B cell (primary cell): ENCODE measurements around the gene MAPK1. TPM values are rescaled to one million over a fixed set of nuclear protein-coding genes. Genes with fewer than 3 reads are reported as not detected.

Experiments used
- ATAC-seq: fragments of 200-7000 bp; cut with Tn5 transposase; one replicate; pipeline ENCODE4 v1.10.0; 2021; ENCODE audit warnings: low read depth, mild to moderate bottlenecking, moderate number of reproducible peaks, moderate library complexity
- CTCF ChIA-PET: fragments of 350-600 bp; sonication (Branson Sonifier 250); formaldehyde crosslinking; loops from one replicate; lab custom pipeline; 2021; ENCODE audit warnings: antibody characterized with exemption, inconsistent platforms; lab: Charles Lee
- POLR2A ChIA-PET: fragments of 350-600 bp; sonication (Branson Sonifier 250); formaldehyde crosslinking; loops from one replicate; lab custom pipeline; 2021; ENCODE audit warnings: antibody characterized with exemption; lab: Charles Lee
- DNase-seq: peaks from one replicate; pipeline ENCODE4 v3.0.0; 2013
- H2AFZ ChIP-seq: 2 replicates; pipeline ENCODE4 v1.6.1; 2012; ENCODE audit warnings: mild to moderate bottlenecking, low read depth, low read length; ENCODE audit not compliant: insufficient read depth, poor library complexity, severe bottlenecking
- H3K27ac ChIP-seq, 2 donors: 1 replicate in 1 of 2; 2 replicates in 1 of 2; pipeline ENCODE4 v1.5.1; 2012 to 2013; ENCODE audit warnings: low read length in 2 of 2, mild to moderate bottlenecking in 2 of 2, moderate library complexity in 1 of 2
- H3K27me3 ChIP-seq, 4 experiments: fragments of 200-600 bp in 1 of 4; sonication (generic) in 1 of 4; replicated peaks in 1 of 4; 1 replicate in 2 of 4; 2 replicates in 2 of 4; pipeline versions ENCODE4 v1.6.1 to v1.7.0; 2013 to 2016; ENCODE audit warnings: low read length in 3 of 4, mild to moderate bottlenecking in 2 of 4, mixed read lengths in 1 of 4, moderate library complexity in 1 of 4; ENCODE audit not compliant: insufficient read depth in 4 of 4, control insufficient read depth in 3 of 4; ENCODE audit errors: control extremely low read depth in 1 of 4
- H3K36me3 ChIP-seq, 2 experiments: replicated peaks in 1 of 2; 1 replicate in 1 of 2; 2 replicates in 1 of 2; pipeline versions ENCODE4 v1.6.1 to v1.7.1; 2013; ENCODE audit warnings: low read length in 1 of 2; ENCODE audit not compliant: insufficient read depth in 2 of 2, control insufficient read depth in 1 of 2; ENCODE audit errors: control extremely low read depth in 1 of 2, extremely low read depth in 1 of 2
- H3K4me1 ChIP-seq, 2 donors: fragments of 200-600 bp in 1 of 2; sonication (generic) in 1 of 2; 1 replicate in 1 of 2; 2 replicates in 1 of 2; pipeline versions ENCODE4 v1.5.1 to v1.6.1; 2013 to 2017; ENCODE audit warnings: low read length in 2 of 2; ENCODE audit not compliant: control insufficient read depth in 2 of 2, insufficient read depth in 2 of 2
- H3K4me2 ChIP-seq: replicated peaks from 2 replicates; pipeline ENCODE3; 2012; ENCODE audit warnings: mild to moderate bottlenecking, low read depth, low read length; ENCODE audit not compliant: poor library complexity, severe bottlenecking
- H3K4me3 ChIP-seq, 5 experiments: fragments of 200-600 bp in 1 of 5; sonication (generic) in 1 of 5; 1 replicate in 3 of 5; 2 replicates in 2 of 5; pipeline versions ENCODE4 v1.5.1 to v1.7.0; 2011 to 2016; ENCODE audit warnings: low read length in 4 of 5, mild to moderate bottlenecking in 4 of 5, low read depth in 2 of 5, control low read depth in 1 of 5, moderate library complexity in 1 of 5; ENCODE audit not compliant: insufficient read depth in 1 of 5; ENCODE audit errors: control extremely low read depth in 1 of 5, extremely low read depth in 1 of 5
- H3K79me2 ChIP-seq: fragments of 200-600 bp; sonication (generic); one replicate; pipeline ENCODE4 v1.6.0; 2016; ENCODE audit warnings: low read length; ENCODE audit not compliant: control insufficient read depth, insufficient read depth
- H3K9ac ChIP-seq: fragments of 200-600 bp; sonication (generic); 2 replicates; pipeline ENCODE4 v1.6.1; 2017; ENCODE audit warnings: mild to moderate bottlenecking, low read length, moderate library complexity
- H3K9me3 ChIP-seq, 3 donors: one replicate each; pipeline versions ENCODE4 v1.6.1 to v1.7.1; 2013; ENCODE audit warnings: low read length in 2 of 3; ENCODE audit not compliant: control insufficient read depth in 2 of 3, insufficient read depth in 1 of 3; ENCODE audit errors: control extremely low read depth in 1 of 3
- H4K20me1 ChIP-seq: 2 replicates; pipeline ENCODE4 v1.6.0; 2012; ENCODE audit warnings: mild to moderate bottlenecking, low read length; ENCODE audit not compliant: insufficient read depth, control insufficient read depth, poor library complexity, severe bottlenecking
- H3K27ac Mint-ChIP-seq: one replicate; pipeline ENCODE4 v1.8.0; 2021; ENCODE audit warnings: mixed read lengths
- H3K27me3 Mint-ChIP-seq: one replicate; pipeline ENCODE4 v1.8.0; 2021; ENCODE audit warnings: mixed read lengths
- H3K4me1 Mint-ChIP-seq: one replicate; pipeline ENCODE4 v1.8.0; 2021; ENCODE audit warnings: mixed read lengths
- H3K4me3 Mint-ChIP-seq: one replicate; pipeline ENCODE4 v1.8.0; 2021; ENCODE audit warnings: mixed read lengths
- H3K9me3 Mint-ChIP-seq: one replicate; pipeline ENCODE4 v1.8.0; 2022; ENCODE audit warnings: mixed read lengths; ENCODE audit not compliant: insufficient read depth
- CTCF ChIP-seq: fragments of 200-600 bp; IDR thresholded peaks from one replicate; pipeline ENCODE4 v1.8.0; 2022; ENCODE audit warnings: antibody characterized with exemption, mild to moderate bottlenecking
- EZH2 ChIP-seq: IDR thresholded peaks from 2 replicates; pipeline ENCODE4 v1.6.1; 2012; ENCODE audit warnings: borderline replicate concordance, low read depth, mild to moderate bottlenecking, moderate library complexity, low read length; ENCODE audit not compliant: insufficient read depth, poor library complexity, severe bottlenecking
- WGBS: methylation state at CpG from one replicate; pipeline ENCODE4 v1.1.5; 2013; ENCODE audit warnings: missing lambda C conversion rate; ENCODE audit not compliant: insufficient coverage; 5-methylcytosine and 5-hydroxymethylcytosine counted together
- intact Hi-C: fragments of 100-400 bp; cut with micrococcal nuclease; formaldehyde crosslinking; loops from one replicate; pipeline ENCODE4 v1.10.0; 2022
- polyA plus RNA-seq: library from polyadenylated mRNA; depleted of rRNA; stranded (reverse); fragments of >200 nt; gene quantifications from 2 replicates; pipeline ENCODE4 v1.2.3, GENCODE V29; 2012
- total RNA-seq, 2 donors: library from RNA; stranded (reverse); fragments of 120-200 nt in 1 of 2; gene quantifications; 1 replicate in 1 of 2; 2 replicates in 1 of 2; pipeline versions ENCODE4 v1.2.3 to v1.2.4, GENCODE V29; 2013 to 2022

The MAPK1 gene
- total and polyA plus RNA-seq, 2 donors (not counting 1 experiment from before 2014, with no cell fraction given) = 24.0 to 155 TPM

GRCh38 chr22:21800552-21801303 lies 66.7 kb downstream of the MAPK1 start:
- Mint-ChIP-seq H3K4me1 (no peaks in the 10 kb centered on the region), H3K27me3 (no peaks in the 10 kb centered on the region), H3K9me3 (no peaks in the 10 kb centered on the region), H3K27ac (no peak overlapping the region), H3K4me3 (no peak overlapping the region)
- intact Hi-C loops = no loop called here
- Histone ChIP-seq H3K4me2 (no peak overlapping the region), H2AFZ (no peak overlapping the region), H4K20me1 (peaks cover 19% of the 10 kb centered on the region), H3K27ac (no peak overlapping the region), H3K79me2 (peaks cover 38% of the 10 kb centered on the region), H3K9ac (no peak overlapping the region), H3K4me3 (no peak overlapping the region), H3K36me3 (peaks cover 23 to 73% of the 10 kb centered on the region in 2 experiments), H3K9me3 (no peaks in the 10 kb centered on the region), H3K27me3 (no peaks in the 10 kb centered on the region), H3K4me1 (no peaks in the 10 kb centered on the region)
- POLR2A ChIA-PET = no interaction called here
- DNase-seq (no peak), ATAC-seq (no peak)
- WGBS = 99% methylated on average over 8 of the region's 9 CpGs
- CTCF ChIA-PET = interaction anchor here (0.7 kb wide), 1 partner anchor 14 kb away, joined by 4 read pairs; no protein-coding TSS in a partner anchor
- TF ChIP-seq CTCF (no peak), EZH2 (no peak)
